MCF 10A (cell line): ENCODE results near the gene NEURL1B. TPM values are rescaled to one million over a fixed set of nuclear protein-coding genes. Genes with fewer than 3 reads are reported as not detected.

Source experiments
- BruUV-seq: library from RNA; stranded (reverse); fragments of 400-500 nt; replicated peaks from 2 replicates; lab custom pipeline; 2021; lab: Mats Ljungman, UMichigan
- CTCF ChIA-PET: fragments of 300-600 bp; sonication (Branson Sonifier 250); formaldehyde crosslinking; extraction: SDS; loops from one replicate; lab custom pipeline; 2021; ENCODE audit warnings: antibody characterized with exemption, inconsistent platforms; lab: Yijun Ruan, JAX
- POLR2A ChIA-PET: fragments of 300-600, 350-650 bp; sonication (Branson Sonifier 250); formaldehyde crosslinking; extraction: SDS; loops from one replicate; lab custom pipeline; 2020; ENCODE audit warnings: antibody characterized with exemption, inconsistent platforms; lab: Yijun Ruan, JAX
- DNase-seq: peaks from one replicate; pipeline ENCODE4 v3.0.0-alpha.2; 2018; ENCODE audit not compliant: unreplicated experiment
- H3K27ac Mint-ChIP-seq: one replicate; pipeline ENCODE4 v1.8.0; 2022; ENCODE audit warnings: mild to moderate bottlenecking, low read depth, mixed read lengths; ENCODE audit not compliant: unreplicated experiment
- H3K27me3 Mint-ChIP-seq: one replicate; pipeline ENCODE4 v1.8.0; 2022; ENCODE audit warnings: mixed read lengths; ENCODE audit not compliant: insufficient read depth, unreplicated experiment
- H3K36me3 Mint-ChIP-seq: one replicate; pipeline ENCODE4 v1.8.0; 2022; ENCODE audit warnings: mild to moderate bottlenecking, moderate library complexity, mixed read lengths; ENCODE audit not compliant: insufficient read depth, unreplicated experiment
- H3K4me1 Mint-ChIP-seq: one replicate; pipeline ENCODE4 v1.8.0; 2022; ENCODE audit warnings: mixed read lengths; ENCODE audit not compliant: insufficient read depth, unreplicated experiment
- H3K4me3 Mint-ChIP-seq: one replicate; pipeline ENCODE4 v1.8.0; 2022; ENCODE audit warnings: mild to moderate bottlenecking, moderate library complexity, mixed read lengths; ENCODE audit not compliant: unreplicated experiment
- H3K9me3 Mint-ChIP-seq: one replicate; pipeline ENCODE4 v1.8.0; 2022; ENCODE audit warnings: mixed read lengths; ENCODE audit not compliant: unreplicated experiment
- CTCF ChIP-seq: fragments of 200-600 bp; IDR thresholded peaks from one replicate; pipeline ENCODE4 v1.8.0; 2022; ENCODE audit warnings: antibody characterized with exemption, mild to moderate bottlenecking; ENCODE audit not compliant: unreplicated experiment
- intact Hi-C: fragments of 100-400 bp; cut with micrococcal nuclease; formaldehyde crosslinking; loops from 2 replicates; pipeline ENCODE4 v1.14.1; 2022
- total RNA-seq: library from RNA; stranded (reverse); gene quantifications from 2 replicates; pipeline ENCODE4 v1.2.3, GENCODE V29; 2022

NEURL1B gene
- total RNA-seq, 1 experiment from 2014 or later: 7.6 TPM

GRCh38 chr5:172696171-172696849 is 55.2 kb downstream of the NEURL1B start:
- Mint-ChIP-seq H3K36me3 (no peaks in the 10 kb centered on the region), H3K4me3 (no peak overlapping the region), H3K27ac (peak overlapping the region; percentile 82), H3K9me3 (no peaks in the 10 kb centered on the region), H3K4me1 (peaks cover 14% of the 10 kb centered on the region), H3K27me3 (peaks cover 8% of the 10 kb centered on the region)
- POLR2A ChIA-PET: interaction anchor here (0.7 to 1.9 kb wide), 6 partner anchors 10 to 252 kb away, joined by 3 to 9 read pairs (median 3); no protein-coding TSS in a partner anchor
- intact Hi-C loops: loop anchor here (2.0 kb wide), 1 partner anchor 784 kb away; no protein-coding TSS in a partner anchor
- TF ChIP-seq CTCF: no peak
- CTCF ChIA-PET: interaction anchor here (0.6 to 17.0 kb wide), 44 partner anchors 8 to 1149 kb away, joined by 3 to 452 read pairs (median 6); partner anchors contain the start of gene NEURL1B
- DNase-seq: no peak
- no TSS peak for BruUV-seq

DNA sequence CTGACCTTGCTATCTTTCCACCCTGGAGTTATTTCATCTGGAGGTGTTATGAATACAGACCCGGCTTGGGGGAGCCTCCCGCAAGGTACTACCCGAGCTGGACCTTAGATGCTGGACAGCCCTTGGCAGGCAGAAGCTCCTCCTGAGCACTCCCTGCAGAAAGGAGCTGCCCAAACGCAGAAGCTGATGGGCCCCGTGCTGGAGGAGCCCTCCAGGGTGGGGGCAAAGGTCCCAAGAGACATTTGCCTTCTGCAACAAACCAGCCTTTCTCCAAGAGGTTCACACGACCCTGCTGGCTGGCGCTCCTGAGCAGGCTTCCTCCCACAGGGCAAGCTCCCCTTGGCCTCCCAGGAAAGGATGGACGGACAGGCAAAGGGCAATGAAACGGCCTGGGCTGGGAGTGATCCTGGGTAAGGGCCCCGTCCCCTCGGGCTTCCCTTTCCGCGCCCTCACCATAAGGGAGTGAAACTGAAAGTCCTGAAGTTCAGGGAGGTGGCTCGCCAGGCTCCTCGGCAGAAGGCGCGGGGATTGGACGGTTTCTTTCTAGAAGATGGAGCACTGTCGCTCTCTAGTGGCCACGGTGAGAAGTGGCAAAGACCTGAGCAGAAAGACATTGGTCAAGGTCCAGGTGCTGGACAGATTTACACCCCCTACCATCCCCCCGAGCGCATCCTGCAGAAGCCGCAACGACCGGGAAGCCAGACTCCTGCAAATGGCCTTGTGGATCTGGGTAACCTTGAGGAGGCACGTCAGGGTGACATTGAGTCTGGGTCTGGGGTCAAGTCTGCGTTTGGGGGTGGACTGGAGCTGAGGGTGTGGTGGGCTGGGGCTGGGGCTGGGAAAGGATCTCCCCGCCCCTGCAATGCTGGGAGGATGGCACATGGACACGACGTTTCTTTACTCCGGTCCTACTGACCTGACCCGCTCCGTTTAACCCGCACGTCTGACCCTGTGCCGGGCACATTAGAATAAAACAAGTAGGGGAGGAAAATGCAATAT is 56.4 kb downstream of the NEURL1B start:
- POLR2A ChIA-PET: interaction anchor here (0.6 to 1.9 kb wide), 11 partner anchors 9 to 276 kb away, joined by 3 to 9 read pairs (median 3); no protein-coding TSS in a partner anchor
- BruUV-seq: no TSS peak

DNA sequence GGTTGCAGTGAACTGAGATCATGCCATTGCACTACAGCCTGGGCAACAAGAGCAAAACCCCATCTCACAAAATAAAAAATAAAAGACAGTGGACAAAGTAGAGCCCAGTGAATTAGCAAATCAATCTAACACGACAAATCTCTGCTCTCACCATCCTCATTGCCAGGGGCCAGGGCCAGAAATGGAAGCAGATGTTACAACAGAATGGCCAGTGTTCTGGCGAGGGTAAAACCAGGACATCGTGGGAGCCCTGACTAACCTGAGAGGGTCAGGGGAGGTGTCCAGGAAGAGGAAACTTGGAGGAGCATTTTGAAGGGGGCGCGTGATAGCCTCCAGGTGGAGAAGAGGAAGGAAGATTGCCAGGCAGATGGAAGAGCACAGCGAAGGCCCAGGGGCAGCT is 58.4 kb downstream of the NEURL1B start:
- CTCF ChIA-PET: interaction anchor here (0.7 to 17.0 kb wide), 8 partner anchors 13 to 249 kb away, joined by 3 to 452 read pairs (median 4); no protein-coding TSS in a partner anchor
- Mint-ChIP-seq H3K4me1 (peaks cover 17% of the 10 kb centered on the region), H3K36me3 (no peaks in the 10 kb centered on the region), H3K4me3 (no peak overlapping the region), H3K27ac (no peak overlapping the region), H3K27me3 (peaks cover 14% of the 10 kb centered on the region), H3K9me3 (no peaks in the 10 kb centered on the region)
- POLR2A ChIA-PET: interaction anchor here (1.2 kb wide), 1 partner anchor 221 kb away, joined by 3 read pairs; no protein-coding TSS in a partner anchor
- no TSS peak for BruUV-seq
- no peak for TF ChIP-seq CTCF
- DNase-seq: no peak
- intact Hi-C loops: no loop called here

More for the DNA sequence above, 56.4 kb downstream of the NEURL1B start:
- intact Hi-C loops: loop anchor here (1.0 to 2.0 kb wide), 5 partner anchors 56 to 785 kb away; partner anchors contain the start of gene NEURL1B
- Mint-ChIP-seq H3K9me3 (no peaks in the 10 kb centered on the region), H3K4me1 (peaks cover 17% of the 10 kb centered on the region), H3K36me3 (no peaks in the 10 kb centered on the region), H3K27me3 (peaks cover 14% of the 10 kb centered on the region), H3K4me3 (peak overlapping the region; percentile 82), H3K27ac (peak overlapping the region; percentile 82)
- peak; percentile 94 for DNase-seq
- CTCF ChIA-PET: interaction anchor here (0.5 to 17.0 kb wide), 95 partner anchors 9 to 1626 kb away, joined by 3 to 452 read pairs (median 4); partner anchors contain the start of gene NEURL1B
- peak; percentile 99 for TF ChIP-seq CTCF
